Measurements from ENCODE around the gene OMA1. TPM values are rescaled to one million over a fixed set of nuclear protein-coding genes. Genes with fewer than 3 reads are reported as not detected.

The OMA1 gene
- total RNA-seq, 1 experiment from 2014 or later: 11.9 TPM

DNA sequence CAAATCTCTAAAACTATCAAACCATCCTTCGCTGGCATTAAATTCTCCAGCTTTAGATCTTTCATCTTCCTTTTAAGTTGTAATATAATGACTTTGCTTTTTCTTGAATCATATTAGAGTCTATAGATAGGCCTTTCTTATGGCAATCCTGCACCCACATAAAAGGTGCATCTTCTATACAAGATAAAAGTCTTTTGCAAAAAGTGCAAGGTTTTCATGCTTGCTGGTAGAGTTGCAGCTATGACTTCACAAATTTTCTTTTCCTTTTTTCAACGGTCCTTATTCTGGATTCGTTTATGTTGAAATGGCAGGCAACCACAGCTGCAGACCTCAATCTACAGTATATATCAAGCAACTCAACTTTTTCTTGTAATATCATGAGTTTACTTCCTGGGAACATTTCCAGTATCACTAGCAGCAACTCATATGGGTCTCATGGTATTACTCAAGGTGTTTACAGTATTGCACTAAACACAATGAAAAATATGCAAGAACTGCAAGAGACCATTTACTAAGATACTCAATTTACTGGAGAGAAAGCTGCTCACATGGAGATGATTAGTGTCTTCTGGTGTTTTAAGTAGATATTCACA is 22.1 kb downstream of the OMA1 start:
- ChIA-PET POLR2A (ENCODE audit: low non-redundant PET) (no interaction called here), CTCF (no interaction called here)
- Histone ChIP-seq H3K4me1 (ENCODE audit: insufficient read depth, low read length, poor library complexity, severe bottlenecking) (no peaks in the 10 kb centered on the region), H3K27me3 (replicated peaks; ENCODE audit: insufficient read depth, low read depth, low read length, poor library complexity) (no peaks in the 10 kb centered on the region), H3K27ac (ENCODE audit: low read depth, low read length, poor library complexity, severe bottlenecking) (no peak overlapping the region), H3K9me3 (ENCODE audit: low read depth, low read length, poor library complexity, severe bottlenecking) (no peaks in the 10 kb centered on the region), H3K4me3 (ENCODE audit: low read depth, low read length, poor library complexity, severe bottlenecking) (no peak overlapping the region), H3K36me3 (ENCODE audit: insufficient read depth, low read length, poor library complexity, severe bottlenecking) (no peaks in the 10 kb centered on the region)
- intact Hi-C loops (cut with micrococcal nuclease; ENCODE audit: unreplicated experiment): no loop called here
- BruUV-seq (replicated peaks): no TSS peak
- DNase-seq (ENCODE audit: low spot score): no peak
- no peak for TF ChIP-seq EZH2 (IDR thresholded peaks at IDR 0.05; ENCODE audit: borderline replicate concordance, low read depth, low read length, poor library complexity, severe bottlenecking)

DNA sequence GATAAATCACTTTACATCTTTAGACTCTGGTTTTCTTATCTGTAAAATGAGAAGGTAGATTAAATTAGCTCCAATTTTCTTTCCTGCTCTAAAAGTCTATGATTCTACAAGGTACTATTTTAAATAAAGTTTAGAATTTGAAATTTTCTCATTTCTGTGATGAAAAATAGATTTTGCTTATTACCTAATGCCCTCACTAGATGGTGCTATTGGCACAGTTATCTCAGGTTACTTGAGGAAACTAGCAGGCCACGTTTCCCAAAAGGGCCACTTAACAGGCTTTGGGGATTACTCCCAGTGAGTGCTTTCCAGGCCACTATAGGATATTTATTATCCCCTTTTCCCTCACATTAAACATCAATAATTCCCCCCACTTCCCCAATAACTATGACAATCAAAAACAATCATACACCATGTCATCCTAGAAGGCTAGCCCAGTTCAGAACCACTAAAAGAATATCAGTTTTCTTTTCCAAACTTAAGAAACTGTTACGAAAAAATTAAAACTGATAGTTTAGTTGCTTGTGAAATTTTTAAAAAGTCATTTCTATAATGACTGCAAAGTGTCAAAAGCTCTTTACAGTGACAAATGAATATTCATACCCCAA is 30.6 kb downstream of the OMA1 start:
- H3K4me1 ChIP-seq (ENCODE audit: insufficient read depth, low read length, poor library complexity, severe bottlenecking): peaks cover 5% of the 10 kb centered on the region
- TF ChIP-seq EZH2 (IDR thresholded peaks at IDR 0.05; ENCODE audit: borderline replicate concordance, low read depth, low read length, poor library complexity, severe bottlenecking): no peak
- TF ChIP-seq, protein P1, sequence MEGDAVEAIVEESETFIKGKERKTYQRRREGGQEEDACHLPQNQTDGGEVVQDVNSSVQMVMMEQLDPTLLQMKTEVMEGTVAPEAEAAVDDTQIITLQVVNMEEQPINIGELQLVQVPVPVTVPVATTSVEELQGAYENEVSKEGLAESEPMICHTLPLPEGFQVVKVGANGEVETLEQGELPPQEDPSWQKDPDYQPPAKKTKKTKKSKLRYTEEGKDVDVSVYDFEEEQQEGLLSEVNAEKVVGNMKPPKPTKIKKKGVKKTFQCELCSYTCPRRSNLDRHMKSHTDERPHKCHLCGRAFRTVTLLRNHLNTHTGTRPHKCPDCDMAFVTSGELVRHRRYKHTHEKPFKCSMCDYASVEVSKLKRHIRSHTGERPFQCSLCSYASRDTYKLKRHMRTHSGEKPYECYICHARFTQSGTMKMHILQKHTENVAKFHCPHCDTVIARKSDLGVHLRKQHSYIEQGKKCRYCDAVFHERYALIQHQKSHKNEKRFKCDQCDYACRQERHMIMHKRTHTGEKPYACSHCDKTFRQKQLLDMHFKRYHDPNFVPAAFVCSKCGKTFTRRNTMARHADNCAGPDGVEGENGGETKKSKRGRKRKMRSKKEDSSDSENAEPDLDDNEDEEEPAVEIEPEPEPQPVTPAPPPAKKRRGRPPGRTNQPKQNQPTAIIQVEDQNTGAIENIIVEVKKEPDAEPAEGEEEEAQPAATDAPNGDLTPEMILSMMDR (conservative IDR thresholded peaks at IDR 0.05; ENCODE audit: low read depth, low read length): peak; percentile 76
- intact Hi-C loops (cut with micrococcal nuclease; ENCODE audit: unreplicated experiment): loop anchor here (5.0 kb wide), 3 partner anchors 136 to 1241 kb away; no protein-coding TSS in a partner anchor
- CTCF ChIA-PET: interaction anchor here (1.5 to 2.5 kb wide), 2 partner anchors 31 to 136 kb away, joined by 5 to 8 read pairs; partner anchors contain the start of gene OMA1
- no peaks in the 10 kb centered on the region for H3K36me3 ChIP-seq (ENCODE audit: insufficient read depth, low read length, poor library complexity, severe bottlenecking)
- H3K27me3 ChIP-seq (replicated peaks; ENCODE audit: insufficient read depth, low read depth, low read length, poor library complexity): no peaks in the 10 kb centered on the region
- peak; percentile 87 for DNase-seq (ENCODE audit: low spot score)
- POLR2A ChIA-PET (ENCODE audit: low non-redundant PET): interaction anchor here (0.6 kb wide), 1 partner anchor 975 kb away, joined by 3 read pairs; no protein-coding TSS in a partner anchor
- peaks cover 9% of the 10 kb centered on the region for H3K9me3 ChIP-seq (ENCODE audit: low read depth, low read length, poor library complexity, severe bottlenecking)
- no peak overlapping the region for H3K4me3 ChIP-seq (ENCODE audit: low read depth, low read length, poor library complexity, severe bottlenecking)
- no peak overlapping the region for H3K27ac ChIP-seq (ENCODE audit: low read depth, low read length, poor library complexity, severe bottlenecking)
- no TSS peak for BruUV-seq (replicated peaks)

DNA sequence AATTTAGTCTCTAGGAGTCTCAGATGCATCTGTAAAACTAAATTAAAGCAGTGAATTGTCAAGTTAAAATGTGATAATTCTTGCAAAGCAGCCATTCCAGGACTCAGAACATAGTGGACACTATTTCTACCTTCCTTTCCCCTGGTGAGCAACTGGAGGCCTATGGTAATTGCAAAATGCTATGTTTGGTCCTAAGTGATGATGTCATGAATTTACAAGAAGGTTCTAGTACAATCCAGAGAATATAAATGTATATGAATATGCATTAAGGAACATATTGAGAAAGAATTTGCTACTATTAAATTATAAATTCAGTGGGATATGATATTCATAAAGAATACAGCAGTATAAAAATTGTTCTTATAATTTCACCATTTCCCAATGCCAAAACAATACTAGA is 32.6 kb downstream of the OMA1 start:
- CTCF ChIA-PET: no interaction called here
- BruUV-seq (replicated peaks): no TSS peak
- intact Hi-C loops (cut with micrococcal nuclease; ENCODE audit: unreplicated experiment): no loop called here

More for the DNA sequence above, 32.6 kb downstream of the OMA1 start:
- Histone ChIP-seq H3K4me1 (ENCODE audit: insufficient read depth, low read length, poor library complexity, severe bottlenecking) (peaks cover 5% of the 10 kb centered on the region), H3K4me3 (ENCODE audit: low read depth, low read length, poor library complexity, severe bottlenecking) (no peak overlapping the region), H3K36me3 (ENCODE audit: insufficient read depth, low read length, poor library complexity, severe bottlenecking) (no peaks in the 10 kb centered on the region), H3K27me3 (replicated peaks; ENCODE audit: insufficient read depth, low read depth, low read length, poor library complexity) (no peaks in the 10 kb centered on the region), H3K9me3 (ENCODE audit: low read depth, low read length, poor library complexity, severe bottlenecking) (peaks cover 13% of the 10 kb centered on the region), H3K27ac (ENCODE audit: low read depth, low read length, poor library complexity, severe bottlenecking) (no peak overlapping the region)
- TF ChIP-seq, protein P1 (conservative IDR thresholded peaks at IDR 0.05; ENCODE audit: low read depth, low read length): no peak
- TF ChIP-seq EZH2 (IDR thresholded peaks at IDR 0.05; ENCODE audit: borderline replicate concordance, low read depth, low read length, poor library complexity, severe bottlenecking): no peak
- no peak for DNase-seq (ENCODE audit: low spot score)
- POLR2A ChIA-PET (ENCODE audit: low non-redundant PET): no interaction called here

Data from A673 (cell line).